GM21515 (cell line): Measurements from ENCODE around the gene CAMSAP2.

ENCODE experiments used
- ATAC-seq: cut with Tn5 transposase; IDR thresholded peaks from one replicate; pipeline ENCODE4 v1.9.1; 2021; ENCODE audit not compliant: unreplicated experiment

The CAMSAP2 gene

DNA sequence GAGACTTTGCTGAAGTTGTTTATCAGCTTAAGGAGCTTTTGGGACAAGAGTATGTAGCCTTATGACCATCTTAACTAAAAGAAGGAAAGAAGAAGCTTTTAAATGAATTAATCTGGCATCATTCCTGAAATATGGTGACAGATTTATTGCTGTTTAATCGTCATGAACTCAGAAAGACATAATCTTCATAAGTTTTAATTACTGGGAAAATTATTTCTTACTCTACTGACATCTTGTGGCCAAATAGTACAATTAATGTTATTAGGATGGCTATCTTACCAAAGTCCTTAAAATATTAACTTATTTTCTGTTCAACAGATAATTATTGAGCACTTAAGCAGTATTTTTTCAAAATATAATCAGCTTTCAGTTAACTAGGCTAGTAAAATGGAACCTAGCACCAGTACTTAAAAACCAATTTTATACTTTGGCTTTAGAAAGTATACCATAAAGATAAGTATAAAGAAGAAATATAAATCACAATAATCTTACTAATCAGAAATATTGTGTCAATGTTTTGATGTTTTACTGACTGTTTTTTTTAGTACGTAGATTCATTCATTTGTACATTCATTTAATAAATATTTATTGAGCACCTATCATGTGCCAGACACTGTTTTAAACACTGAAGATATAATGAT is 99.4 kb downstream of the CAMSAP2 start:
- no peak for ATAC-seq

DNA sequence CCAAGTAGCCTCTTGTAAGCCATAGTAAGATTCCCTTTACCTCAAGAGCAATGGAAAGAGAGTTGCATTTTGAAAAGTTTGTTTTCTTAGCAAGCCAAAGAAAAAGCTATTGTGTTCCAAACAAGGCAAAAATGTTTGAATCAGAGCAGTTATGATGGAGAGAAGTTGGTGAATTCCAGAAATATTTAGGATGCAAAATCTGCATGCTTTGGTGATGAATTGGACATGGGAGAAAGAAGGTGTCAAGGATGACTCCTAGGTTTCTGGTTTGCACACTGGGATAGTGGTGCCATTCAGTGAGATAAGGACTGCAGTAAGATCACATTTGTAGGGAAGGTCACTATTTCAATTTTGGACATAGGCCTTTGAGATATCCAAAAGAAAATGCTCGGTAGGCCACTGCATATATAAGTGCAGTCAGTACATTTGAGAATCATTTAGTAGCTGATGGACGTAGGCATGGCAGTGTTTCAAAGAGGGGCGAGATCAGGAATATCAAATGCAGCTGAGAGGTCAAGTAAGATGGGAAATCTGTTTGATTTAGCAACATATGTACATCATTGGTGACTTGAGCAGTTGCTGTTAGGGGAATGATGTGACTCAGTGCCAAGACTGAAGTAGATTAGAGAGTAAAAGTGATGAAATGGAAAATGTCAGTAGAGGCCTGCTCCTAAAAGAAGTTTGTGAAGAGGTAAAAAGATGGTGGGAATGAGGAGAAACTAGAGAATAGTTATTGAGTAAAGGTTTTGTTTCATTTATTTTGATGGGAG is 100.2 kb downstream of the CAMSAP2 start:
- ATAC-seq = no peak

DNA sequence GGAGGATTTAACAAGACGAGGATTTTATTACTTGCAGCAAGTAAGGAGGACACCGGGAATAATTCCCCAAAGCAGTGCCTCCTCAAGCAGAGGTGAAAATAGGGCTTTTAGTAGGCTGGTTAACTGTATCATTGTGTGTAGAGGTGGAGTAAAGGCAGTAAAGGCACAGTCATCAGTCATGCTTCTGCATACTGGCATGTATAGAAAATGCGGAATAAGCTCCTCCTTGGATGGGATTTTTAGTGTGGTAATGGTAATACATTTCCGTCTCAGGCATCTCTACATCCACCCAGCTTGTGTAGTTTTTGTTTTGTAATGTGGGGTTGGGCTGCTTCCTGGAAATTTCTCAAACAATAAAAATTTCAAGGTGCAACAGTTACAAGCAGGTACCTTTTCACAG is 106.7 kb downstream of the CAMSAP2 start:
- no peak for ATAC-seq

DNA sequence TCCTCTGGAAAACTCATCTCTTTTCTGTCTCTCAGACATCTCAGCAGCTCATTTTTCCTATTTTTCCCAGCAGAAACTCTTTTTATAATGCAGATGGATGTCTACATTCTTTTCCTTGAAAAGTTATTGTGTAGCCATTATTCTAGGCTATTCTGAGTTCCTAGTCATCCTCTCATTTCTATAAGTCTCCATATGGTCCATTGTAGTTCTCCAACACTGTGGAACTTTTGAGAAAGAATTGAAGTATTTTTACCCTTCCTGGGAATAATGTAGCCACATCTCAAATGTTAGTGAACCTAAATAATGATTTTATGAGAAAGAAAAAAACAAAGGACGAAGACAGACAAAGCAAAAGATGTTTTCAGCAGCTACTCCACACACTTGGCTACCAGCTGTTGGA is 107.7 kb downstream of the CAMSAP2 start:
- no peak for ATAC-seq

DNA sequence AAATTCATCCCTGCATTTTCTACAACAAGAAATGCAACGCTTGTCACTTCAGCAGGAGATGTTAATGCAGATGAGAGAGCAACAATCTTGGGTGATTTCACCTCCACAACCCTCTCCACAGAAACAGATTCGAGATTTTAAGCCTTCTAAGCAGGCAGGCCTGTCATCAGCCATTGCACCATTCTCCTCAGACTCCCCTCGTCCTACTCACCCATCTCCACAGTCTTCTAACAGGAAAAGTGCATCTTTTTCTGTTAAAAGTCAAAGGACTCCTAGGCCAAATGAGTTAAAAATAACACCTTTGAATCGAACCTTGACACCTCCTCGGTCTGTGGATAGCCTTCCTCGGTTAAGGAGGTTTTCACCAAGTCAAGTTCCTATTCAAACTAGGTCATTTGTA is 110.7 kb downstream of the CAMSAP2 start:
- no peak for ATAC-seq

DNA sequence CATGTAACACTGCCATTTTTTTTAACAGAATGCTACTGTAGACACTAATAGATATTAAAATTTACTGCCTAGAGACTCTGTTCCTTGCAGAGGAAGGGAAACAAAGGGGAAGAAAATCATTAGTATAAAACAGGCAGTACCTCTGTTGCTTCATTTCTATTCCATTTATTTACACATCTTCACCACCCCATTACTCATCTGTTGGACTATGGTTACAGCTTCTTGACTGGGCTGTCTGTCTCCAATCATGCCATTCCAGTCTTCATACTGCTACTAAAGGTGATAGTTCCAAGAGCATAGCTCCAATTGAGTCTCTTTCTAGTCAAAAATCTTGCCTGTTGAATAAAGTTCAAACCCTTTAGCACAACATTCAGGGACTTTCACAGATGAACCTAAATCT is 111.9 kb downstream of the CAMSAP2 start:
- ATAC-seq = no peak

DNA sequence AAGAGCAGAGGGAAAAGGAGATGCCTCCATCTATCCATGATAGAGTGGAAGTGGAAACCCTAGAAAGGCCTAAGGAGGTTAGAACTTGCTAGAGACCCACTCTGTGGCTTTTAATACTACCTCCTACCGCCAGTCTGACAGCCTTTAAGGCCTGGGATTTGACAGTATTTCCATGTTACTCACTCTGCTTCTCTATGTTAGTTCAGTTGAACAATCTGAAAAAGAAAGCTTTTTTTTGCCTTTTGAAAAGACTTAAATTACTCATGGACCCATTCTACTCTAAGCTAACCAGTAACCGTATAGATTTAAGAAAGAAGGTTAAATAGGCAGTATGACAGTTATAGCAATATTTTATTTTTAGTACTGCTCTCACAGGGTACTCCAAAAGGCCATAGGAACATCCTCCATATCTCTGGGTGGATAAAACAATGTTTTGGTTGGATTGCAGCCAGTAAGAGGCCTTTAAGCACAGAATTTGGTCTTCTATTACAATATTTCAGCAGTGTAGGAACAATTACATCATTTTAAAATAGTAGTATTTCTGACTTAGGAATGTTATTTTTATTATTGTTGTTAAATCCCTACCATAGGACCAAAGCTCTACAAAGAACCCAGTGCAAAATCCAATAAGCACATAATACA is 118.1 kb downstream of the CAMSAP2 start:
- no peak for ATAC-seq

DNA sequence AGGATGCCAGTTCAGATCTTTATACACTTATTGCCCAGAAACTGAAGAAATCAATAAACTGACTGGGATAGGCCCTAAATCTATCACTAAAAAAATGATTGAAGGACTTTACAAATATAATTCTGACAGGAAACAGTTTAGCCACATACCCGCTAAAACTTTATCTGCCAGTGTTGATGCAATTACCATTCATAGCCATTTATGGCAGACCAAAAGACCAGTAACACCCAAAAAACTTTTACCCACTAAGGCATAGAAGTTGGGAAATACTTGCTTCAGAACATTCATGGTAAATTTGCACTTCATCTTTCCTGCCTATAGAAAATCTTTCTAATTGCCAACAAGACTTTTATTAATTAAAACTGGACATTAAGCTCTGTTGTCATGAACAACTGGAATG is 119.1 kb downstream of the CAMSAP2 start:
- no peak for ATAC-seq

DNA sequence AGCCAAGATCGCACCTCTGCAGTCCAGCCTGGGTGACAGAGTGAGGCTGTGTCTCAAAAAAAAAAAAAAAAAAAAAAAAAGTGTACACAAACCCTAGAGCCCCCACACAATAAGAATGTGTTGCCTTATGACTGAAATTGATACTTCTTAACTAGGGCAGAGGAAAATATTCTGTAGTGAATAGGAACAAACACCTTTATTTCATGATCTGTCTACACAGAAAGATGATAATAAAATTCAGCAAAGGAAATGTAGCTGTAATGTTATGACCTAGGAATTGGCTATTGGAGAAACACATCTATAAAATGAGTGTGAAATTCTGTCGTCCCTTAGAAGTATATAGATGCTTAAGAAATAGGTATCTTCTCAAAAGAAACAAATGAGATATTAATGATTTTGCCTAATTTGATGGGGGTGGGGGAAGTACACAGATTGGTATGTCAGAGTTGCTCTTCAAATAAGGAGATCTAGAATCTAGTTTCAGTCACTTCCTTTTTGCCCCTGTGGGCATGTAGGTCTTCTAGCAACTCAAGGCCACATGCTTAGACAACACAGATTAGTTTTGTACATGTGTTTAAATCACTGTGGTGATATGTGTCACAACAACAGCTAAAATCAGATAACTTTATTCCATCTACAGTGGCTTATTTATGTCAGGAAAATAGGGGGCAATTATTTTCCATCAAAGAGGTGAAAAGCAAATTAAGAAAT is 123.4 kb downstream of the CAMSAP2 start:
- no peak for ATAC-seq

DNA sequence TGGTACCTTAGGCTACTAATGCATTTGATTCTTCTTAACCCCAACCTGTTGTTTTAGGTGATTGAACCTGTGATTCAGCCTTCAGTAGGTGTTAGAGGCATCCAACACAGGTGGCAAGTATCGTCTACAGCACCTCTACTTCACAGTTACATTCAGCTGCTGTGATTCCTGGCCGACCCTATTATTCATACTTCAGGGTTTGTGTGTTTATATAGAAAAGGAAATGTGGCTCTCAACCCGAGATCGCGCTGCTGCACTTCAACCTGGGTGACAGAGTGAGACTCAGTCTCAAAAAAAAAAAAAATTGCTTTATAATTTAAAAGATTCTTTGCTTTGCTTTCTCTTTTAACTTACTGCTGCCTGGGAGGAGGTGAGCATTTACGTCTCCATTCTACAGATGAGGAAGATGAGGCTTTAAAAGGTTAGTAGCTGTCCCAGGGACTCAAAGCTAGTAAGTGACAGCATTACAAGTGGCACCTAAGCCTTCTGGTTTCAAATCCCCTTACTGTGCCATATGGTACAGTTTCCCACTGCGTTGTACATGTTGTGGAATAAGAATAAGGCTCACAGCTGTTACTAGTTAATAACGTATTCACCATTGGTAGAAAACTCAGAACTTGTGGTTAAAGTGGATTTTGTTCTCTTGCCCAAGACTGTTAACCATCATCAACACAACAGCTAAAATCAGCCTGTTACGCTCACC is 124.2 kb downstream of the CAMSAP2 start:
- ATAC-seq = no peak

DNA sequence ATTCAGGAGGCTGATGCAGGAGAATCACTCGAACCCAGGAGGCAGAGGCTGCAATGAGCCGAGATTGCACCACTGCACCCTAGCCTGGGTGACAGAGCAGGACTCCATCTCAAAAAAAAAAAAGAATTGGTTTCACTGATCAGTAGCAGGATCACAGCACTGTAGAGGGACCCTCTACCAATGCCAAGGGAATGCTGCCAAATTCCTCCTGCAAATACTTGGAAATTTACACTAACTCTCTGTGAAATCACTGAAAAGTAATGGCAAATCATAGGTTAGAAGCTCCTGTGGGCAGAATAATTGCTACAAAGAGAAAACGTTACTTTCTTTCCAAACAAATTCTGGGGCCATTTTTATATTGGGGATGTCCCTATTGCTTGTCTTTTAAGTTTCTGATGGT is 127.4 kb downstream of the CAMSAP2 start:
- ATAC-seq = no peak

DNA sequence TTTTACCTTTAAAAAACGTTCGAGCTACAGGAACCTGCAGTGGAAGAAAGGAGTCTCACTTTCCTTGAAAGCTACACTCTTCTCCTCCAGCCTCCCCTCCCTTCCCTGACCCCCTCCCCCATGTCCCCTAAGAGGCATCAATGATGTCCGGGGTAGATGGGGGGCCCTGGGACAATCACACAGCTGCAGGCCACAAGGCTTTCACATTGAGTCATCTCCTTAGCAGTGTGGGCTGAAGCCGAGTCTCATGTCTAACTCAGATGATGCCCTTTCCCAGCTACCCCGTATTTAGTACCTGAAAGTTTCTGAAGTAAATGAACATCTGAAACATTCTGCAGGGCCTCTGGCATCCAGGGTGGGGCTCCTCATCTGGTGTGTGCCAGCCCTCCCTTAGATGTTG is 127.8 kb downstream of the CAMSAP2 start:
- ATAC-seq = peak; percentile 82

DNA sequence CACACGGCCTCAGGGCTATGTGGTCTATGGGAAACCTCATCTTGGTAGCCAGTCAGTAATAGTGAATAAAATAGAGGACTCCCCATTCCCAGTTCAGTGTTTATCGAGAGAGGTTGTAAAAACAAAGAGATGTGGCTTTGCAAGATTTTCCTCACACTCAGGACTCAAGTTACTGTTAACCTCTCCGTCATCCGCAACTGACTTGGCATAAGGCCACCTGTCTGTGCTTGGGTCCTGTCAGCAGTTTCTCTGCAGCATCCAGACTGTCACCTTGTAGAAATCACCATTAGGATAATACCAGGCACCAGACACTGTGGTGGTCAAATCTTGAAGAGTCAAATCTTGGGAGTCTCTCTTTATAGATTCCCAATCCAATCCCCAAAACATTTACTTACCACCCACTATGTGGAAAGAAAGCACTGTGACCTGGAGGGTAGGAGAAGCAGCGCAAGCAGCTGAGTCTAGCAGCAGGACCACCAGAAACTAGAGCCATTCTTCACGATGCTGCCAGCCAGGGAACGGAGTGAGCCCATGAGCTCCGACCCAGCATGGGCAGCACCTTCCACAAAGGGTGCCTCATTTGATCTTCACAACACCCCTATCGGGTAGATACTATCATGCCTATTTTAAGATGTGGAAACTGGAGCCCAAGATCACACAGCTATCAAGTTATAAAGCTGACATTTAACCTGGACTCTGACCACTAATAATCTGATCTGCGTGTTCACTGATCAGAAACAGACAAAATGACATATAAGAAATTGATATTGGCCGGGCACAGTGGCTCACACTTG is 128.5 kb downstream of the CAMSAP2 start:
- ATAC-seq = peak; percentile 4

DNA sequence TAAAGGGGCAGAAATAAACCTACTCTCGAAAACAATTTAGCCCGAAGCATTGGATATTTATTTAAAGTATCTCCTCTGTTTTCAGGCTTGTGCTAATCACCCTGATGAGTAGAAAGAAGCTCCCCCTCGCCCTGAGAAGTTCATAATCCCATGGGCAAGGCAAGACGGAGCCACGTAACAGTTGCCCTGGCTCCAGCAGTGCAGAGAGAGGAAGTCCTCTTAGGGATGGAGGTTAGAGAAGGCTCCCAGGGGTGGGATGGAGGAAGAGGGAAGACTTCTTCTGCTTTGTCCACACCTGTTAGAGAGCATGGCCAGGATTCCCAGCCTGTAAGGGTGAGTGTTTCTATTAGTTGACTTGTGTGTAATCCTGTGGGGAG is 130.7 kb downstream of the CAMSAP2 start:
- ATAC-seq = no peak

DNA sequence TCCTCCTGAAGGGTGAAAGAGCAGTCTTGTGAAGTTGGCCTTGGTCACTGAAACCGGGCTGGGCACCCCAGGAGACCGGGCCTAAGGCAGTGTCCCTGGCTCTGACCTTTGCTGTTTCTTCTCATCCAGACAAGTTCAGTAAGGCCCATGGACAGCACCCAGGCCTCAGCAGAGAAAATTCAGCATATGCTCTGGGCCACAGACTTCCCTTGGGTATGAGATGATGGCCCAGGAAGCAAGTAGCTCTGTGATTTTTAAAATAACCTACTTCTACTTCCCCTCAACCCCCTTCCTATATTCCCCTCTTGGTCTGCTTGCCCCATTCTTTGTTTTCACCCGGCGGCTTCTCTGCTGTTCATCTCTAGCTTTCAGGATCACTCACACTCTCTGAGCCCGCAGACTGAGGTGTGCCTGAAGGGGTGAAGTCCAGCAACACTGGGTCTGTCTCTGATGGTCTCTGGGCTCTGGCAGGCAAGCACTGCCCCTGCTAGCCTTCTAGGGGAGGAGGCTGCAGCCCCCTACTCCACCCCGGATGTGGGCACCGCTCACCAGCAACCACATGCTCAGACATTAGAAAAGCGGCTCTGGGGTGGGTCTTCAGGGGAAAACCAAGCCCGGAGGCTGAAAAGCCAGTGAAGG is 131.2 kb downstream of the CAMSAP2 start:
- no peak for ATAC-seq

DNA sequence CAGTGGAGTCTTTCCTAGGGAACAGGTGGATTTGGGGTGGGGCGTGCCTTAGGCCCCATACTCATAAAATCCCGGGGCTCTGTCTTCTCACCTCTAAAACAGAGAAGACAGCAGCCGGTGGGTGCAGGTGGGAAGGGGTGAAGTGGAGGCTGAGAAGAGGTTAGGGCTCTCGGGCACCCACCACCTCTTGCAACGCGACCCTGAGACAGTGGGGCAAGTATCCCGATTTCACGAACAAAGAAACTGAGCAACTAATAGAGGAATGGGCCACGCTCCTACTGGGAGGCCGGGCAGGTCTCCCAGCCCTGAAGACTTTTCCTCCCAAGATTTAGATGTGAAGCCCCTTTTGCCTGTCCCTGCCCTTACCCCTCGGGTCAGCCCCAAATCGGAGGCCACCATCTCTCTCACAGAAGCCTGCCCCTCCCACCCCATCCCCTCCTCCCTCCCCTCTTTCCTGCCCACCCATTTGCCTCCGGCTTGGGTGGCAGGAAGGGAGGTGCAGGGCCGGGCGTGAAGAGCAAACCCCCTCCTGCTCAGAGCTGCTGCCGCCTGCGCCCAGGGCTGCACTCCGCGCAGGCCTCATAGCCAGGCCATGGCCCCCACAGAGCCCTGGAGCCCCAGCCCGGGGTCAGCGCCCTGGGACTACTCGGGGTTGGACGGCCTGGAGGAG is 133.9 kb downstream of the CAMSAP2 start, which contains the start of gene GPR25:
Gene GPR25, plus strand, starts transcription at position 536 of the 670 bp plus-strand sequence. Its CDS starts 57 bp downstream, at position 593.
- no peak for ATAC-seq

DNA sequence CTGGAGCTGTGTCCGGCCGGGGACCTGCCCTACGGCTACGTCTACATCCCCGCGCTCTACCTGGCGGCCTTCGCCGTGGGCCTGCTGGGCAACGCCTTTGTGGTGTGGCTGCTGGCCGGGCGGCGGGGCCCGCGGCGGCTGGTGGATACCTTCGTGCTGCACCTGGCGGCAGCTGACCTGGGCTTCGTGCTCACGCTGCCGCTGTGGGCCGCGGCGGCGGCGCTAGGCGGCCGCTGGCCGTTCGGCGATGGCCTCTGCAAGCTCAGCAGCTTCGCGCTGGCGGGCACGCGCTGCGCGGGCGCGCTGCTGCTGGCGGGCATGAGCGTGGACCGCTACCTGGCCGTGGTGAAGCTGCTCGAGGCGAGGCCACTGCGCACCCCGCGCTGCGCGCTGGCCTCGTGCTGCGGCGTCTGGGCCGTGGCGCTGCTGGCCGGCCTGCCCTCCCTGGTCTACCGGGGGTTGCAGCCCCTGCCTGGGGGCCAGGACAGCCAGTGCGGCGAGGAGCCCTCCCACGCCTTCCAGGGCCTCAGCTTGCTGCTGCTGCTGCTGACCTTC is 134.5 kb downstream of the CAMSAP2 start:
- no peak for ATAC-seq

DNA sequence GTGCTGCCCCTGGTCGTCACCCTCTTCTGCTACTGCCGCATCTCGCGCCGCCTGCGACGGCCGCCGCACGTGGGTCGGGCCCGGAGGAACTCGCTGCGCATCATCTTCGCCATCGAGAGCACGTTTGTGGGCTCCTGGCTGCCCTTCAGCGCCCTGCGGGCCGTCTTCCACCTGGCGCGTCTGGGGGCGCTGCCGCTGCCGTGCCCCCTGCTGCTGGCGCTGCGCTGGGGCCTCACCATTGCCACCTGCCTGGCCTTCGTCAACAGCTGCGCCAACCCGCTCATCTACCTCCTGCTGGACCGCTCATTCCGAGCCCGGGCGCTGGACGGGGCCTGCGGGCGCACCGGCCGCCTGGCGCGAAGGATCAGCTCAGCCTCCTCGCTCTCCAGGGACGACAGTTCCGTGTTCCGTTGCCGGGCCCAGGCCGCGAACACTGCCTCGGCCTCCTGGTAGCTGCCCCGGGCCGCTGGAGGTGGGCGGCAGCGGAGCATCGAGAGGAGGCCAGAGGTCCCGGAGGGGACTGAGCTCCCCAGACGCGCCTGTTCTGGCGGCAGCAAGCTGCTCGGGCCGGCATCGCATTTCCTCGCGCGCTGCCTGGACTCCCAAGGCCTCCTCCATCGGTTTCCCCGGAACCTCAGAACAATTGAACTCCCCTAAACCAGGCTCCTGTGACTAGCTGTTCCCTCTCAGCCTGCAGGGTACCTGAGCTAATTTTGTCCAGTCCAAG is 135.1 kb downstream of the CAMSAP2 start:
- ATAC-seq = no peak
